MCF 10A (cell line): ENCODE measurements around the gene DDX59. TPM values are rescaled to one million over a fixed set of nuclear protein-coding genes. Genes with fewer than 3 reads are reported as not detected.
A peak's percentile ranks its signal among the peaks of the same experiment; 100 is the strongest.
"Not testable (repeated sequence)": the region's sequence is repeated elsewhere in the genome, so short reads cannot be mapped to it uniquely, and the experiment has no call there.

ENCODE experiments used
- BruUV-seq: library from RNA; stranded (reverse); fragments of 400-500 nt; replicated peaks from 2 replicates; lab custom pipeline; 2021; lab: Mats Ljungman, UMichigan
- CTCF ChIA-PET: fragments of 300-600 bp; sonication (Branson Sonifier 250); formaldehyde crosslinking; extraction: SDS; loops from one replicate; lab custom pipeline; 2021; ENCODE audit warnings: antibody characterized with exemption, inconsistent platforms; lab: Yijun Ruan, JAX
- POLR2A ChIA-PET: fragments of 300-600, 350-650 bp; sonication (Branson Sonifier 250); formaldehyde crosslinking; extraction: SDS; loops from one replicate; lab custom pipeline; 2020; ENCODE audit warnings: antibody characterized with exemption, inconsistent platforms; lab: Yijun Ruan, JAX
- DNase-seq: peaks from one replicate; pipeline ENCODE4 v3.0.0-alpha.2; 2018; ENCODE audit not compliant: unreplicated experiment
- H3K27ac Mint-ChIP-seq: one replicate; pipeline ENCODE4 v1.8.0; 2022; ENCODE audit warnings: mild to moderate bottlenecking, low read depth, mixed read lengths; ENCODE audit not compliant: unreplicated experiment
- H3K27me3 Mint-ChIP-seq: one replicate; pipeline ENCODE4 v1.8.0; 2022; ENCODE audit warnings: mixed read lengths; ENCODE audit not compliant: insufficient read depth, unreplicated experiment
- H3K36me3 Mint-ChIP-seq: one replicate; pipeline ENCODE4 v1.8.0; 2022; ENCODE audit warnings: mild to moderate bottlenecking, moderate library complexity, mixed read lengths; ENCODE audit not compliant: insufficient read depth, unreplicated experiment
- H3K4me1 Mint-ChIP-seq: one replicate; pipeline ENCODE4 v1.8.0; 2022; ENCODE audit warnings: mixed read lengths; ENCODE audit not compliant: insufficient read depth, unreplicated experiment
- H3K4me3 Mint-ChIP-seq: one replicate; pipeline ENCODE4 v1.8.0; 2022; ENCODE audit warnings: mild to moderate bottlenecking, moderate library complexity, mixed read lengths; ENCODE audit not compliant: unreplicated experiment
- H3K9me3 Mint-ChIP-seq: one replicate; pipeline ENCODE4 v1.8.0; 2022; ENCODE audit warnings: mixed read lengths; ENCODE audit not compliant: unreplicated experiment
- intact Hi-C: fragments of 100-400 bp; cut with micrococcal nuclease; formaldehyde crosslinking; loops from 2 replicates; pipeline ENCODE4 v1.14.1; 2022
- total RNA-seq: library from RNA; stranded (reverse); gene quantifications from 2 replicates; pipeline ENCODE4 v1.2.3, GENCODE V29; 2022
- TF ChIP-seq, protein P1 (sequence below): fragments of 200-600 bp; IDR thresholded peaks from one replicate; pipeline ENCODE4 v1.8.0; 2022; ENCODE audit warnings: antibody characterized with exemption, mild to moderate bottlenecking; ENCODE audit not compliant: unreplicated experiment

Gene DDX59
- total RNA-seq, 1 experiment from 2014 or later: 50.7 TPM

- Mint-ChIP-seq H3K9me3 (no peaks in the 10 kb centered on the region), H3K4me1 (no peaks in the 10 kb centered on the region), H3K4me3 (no peak overlapping the region), H3K36me3 (no peaks in the 10 kb centered on the region), H3K27ac (no peak overlapping the region), H3K27me3 (no peaks in the 10 kb centered on the region)
- peak; percentile 43 for DNase-seq
- ChIA-PET POLR2A (interaction anchor here (1.0 to 2.4 kb wide), 5 partner anchors 10 to 208 kb away, joined by 3 to 12 read pairs (median 6); partner anchors contain the start of genes CAMSAP2 and DDX59), CTCF (interaction anchor here (0.6 to 4.4 kb wide), 16 partner anchors 8 to 413 kb away, joined by 3 to 39 read pairs (median 3); partner anchors contain the start of gene CAMSAP2)
- TF ChIP-seq, protein P1, sequence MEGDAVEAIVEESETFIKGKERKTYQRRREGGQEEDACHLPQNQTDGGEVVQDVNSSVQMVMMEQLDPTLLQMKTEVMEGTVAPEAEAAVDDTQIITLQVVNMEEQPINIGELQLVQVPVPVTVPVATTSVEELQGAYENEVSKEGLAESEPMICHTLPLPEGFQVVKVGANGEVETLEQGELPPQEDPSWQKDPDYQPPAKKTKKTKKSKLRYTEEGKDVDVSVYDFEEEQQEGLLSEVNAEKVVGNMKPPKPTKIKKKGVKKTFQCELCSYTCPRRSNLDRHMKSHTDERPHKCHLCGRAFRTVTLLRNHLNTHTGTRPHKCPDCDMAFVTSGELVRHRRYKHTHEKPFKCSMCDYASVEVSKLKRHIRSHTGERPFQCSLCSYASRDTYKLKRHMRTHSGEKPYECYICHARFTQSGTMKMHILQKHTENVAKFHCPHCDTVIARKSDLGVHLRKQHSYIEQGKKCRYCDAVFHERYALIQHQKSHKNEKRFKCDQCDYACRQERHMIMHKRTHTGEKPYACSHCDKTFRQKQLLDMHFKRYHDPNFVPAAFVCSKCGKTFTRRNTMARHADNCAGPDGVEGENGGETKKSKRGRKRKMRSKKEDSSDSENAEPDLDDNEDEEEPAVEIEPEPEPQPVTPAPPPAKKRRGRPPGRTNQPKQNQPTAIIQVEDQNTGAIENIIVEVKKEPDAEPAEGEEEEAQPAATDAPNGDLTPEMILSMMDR: peak; percentile 41
- BruUV-seq: no TSS peak
- intact Hi-C loops: no loop called here
Observed at GRCh38 chr1:200634261-200635122, 35.2 kb downstream of the DDX59 start.

- DNase-seq: no peak
- POLR2A ChIA-PET: interaction anchor here (0.8 kb wide), 1 partner anchor 43 kb away, joined by 3 read pairs; no protein-coding TSS in a partner anchor
- BruUV-seq: no TSS peak
- Mint-ChIP-seq H3K36me3 (no peaks in the 10 kb centered on the region), H3K27ac (no peak overlapping the region), H3K27me3 (no peaks in the 10 kb centered on the region), H3K4me3 (no peak overlapping the region), H3K4me1 (no peaks in the 10 kb centered on the region), H3K9me3 (no peaks in the 10 kb centered on the region)
- TF ChIP-seq, protein P1: no peak
- CTCF ChIA-PET: interaction anchor here (0.9 to 1.0 kb wide), 2 partner anchors 104 to 212 kb away, joined by 3 read pairs; no protein-coding TSS in a partner anchor
- intact Hi-C loops: no loop called here
Observed at GRCh38 chr1:200631375-200631774, 38.3 kb downstream of the DDX59 start.

DNA sequence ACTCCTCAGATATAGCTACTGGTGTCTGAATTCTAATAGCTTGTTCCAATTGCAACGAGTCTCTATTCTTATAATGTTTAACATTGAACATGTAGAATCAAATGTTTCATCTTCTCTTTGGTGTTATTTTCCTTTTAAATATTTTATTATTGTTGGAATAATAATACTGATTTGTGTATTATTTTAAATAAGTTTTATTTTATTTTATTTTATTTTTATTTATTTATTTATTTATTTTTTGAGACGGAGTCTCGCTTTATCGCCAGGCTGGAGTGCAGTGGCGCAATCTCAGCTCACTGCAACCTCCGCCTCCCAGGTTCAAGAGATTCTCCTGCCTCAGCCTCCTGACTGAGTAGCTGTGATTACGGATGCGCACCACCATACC is 39.2 kb downstream of the DDX59 start:
- H3K36me3 Mint-ChIP-seq, DNase-seq, H3K27ac Mint-ChIP-seq, H3K9me3 Mint-ChIP-seq, intact Hi-C loops, BruUV-seq, H3K4me3 Mint-ChIP-seq, H3K4me1 Mint-ChIP-seq, H3K27me3 Mint-ChIP-seq: not testable (repeated sequence)
- ChIA-PET CTCF (interaction anchor here (0.6 to 1.0 kb wide), 5 partner anchors 8 to 213 kb away, joined by 3 to 6 read pairs (median 3); partner anchors contain the start of gene DDX59), POLR2A (interaction anchor here (1.0 to 1.3 kb wide), 3 partner anchors 39 to 110 kb away, joined by 3 to 7 read pairs (median 6); partner anchors contain the start of genes CAMSAP2 and DDX59)

GRCh38 chr1:200629876-200630514 is 39.7 kb downstream of the DDX59 start:
- ChIA-PET POLR2A (interaction anchor here (0.6 to 1.3 kb wide), 4 partner anchors 39 to 199 kb away, joined by 3 to 7 read pairs (median 4); partner anchors contain the start of genes CAMSAP2 and DDX59), CTCF (interaction anchor here (0.6 to 1.0 kb wide), 4 partner anchors 8 to 172 kb away, joined by 3 to 6 read pairs (median 4); partner anchors contain the start of gene DDX59)
- H3K36me3 Mint-ChIP-seq: no peaks in the 10 kb centered on the region
- TF ChIP-seq, protein P1: no peak
- intact Hi-C loops: no loop called here
- no peak overlapping the region for H3K4me3 Mint-ChIP-seq
- peaks cover 6% of the 10 kb centered on the region for H3K4me1 Mint-ChIP-seq
- BruUV-seq: no TSS peak
- H3K27ac Mint-ChIP-seq: no peak overlapping the region
- no peak for DNase-seq
- H3K9me3 Mint-ChIP-seq: no peaks in the 10 kb centered on the region
- H3K27me3 Mint-ChIP-seq: no peaks in the 10 kb centered on the region
